Ishikawa (cell line): Measurements from ENCODE around the gene C15orf39.

Experiments used
- CEBPB ChIP-seq: IDR thresholded peaks from 2 replicates; pipeline ENCODE4 v1.6.1; 2012
- CREB1 ChIP-seq: IDR thresholded peaks from 2 replicates; pipeline ENCODE4 v1.6.1; 2012; ENCODE audit warnings: low read depth
- EGR1 ChIP-seq: IDR thresholded peaks from 2 replicates; pipeline ENCODE4 v1.6.1; 2012
- EP300 ChIP-seq: IDR thresholded peaks from 2 replicates; pipeline ENCODE4 v1.6.1; 2012; ENCODE audit warnings: borderline replicate concordance
- FOXM1 ChIP-seq: IDR thresholded peaks from 2 replicates; pipeline ENCODE4 v1.6.1; 2012; ENCODE audit warnings: low read depth, borderline replicate concordance
- MAX ChIP-seq: IDR thresholded peaks from 2 replicates; pipeline ENCODE4 v1.6.1; 2012
- NFIC ChIP-seq: IDR thresholded peaks from 2 replicates; pipeline ENCODE4 v1.6.1; 2012
- RAD21 ChIP-seq: IDR thresholded peaks from 2 replicates; pipeline ENCODE4 v1.6.1; 2012; ENCODE audit warnings: low read depth
- REST ChIP-seq: IDR thresholded peaks from 2 replicates; pipeline ENCODE4 v1.6.1; 2012; ENCODE audit warnings: low read depth, mild to moderate bottlenecking
- TAF1 ChIP-seq: IDR thresholded peaks from 2 replicates; pipeline ENCODE4 v1.6.1; 2012; ENCODE audit warnings: low read depth, mild to moderate bottlenecking
- TCF12 ChIP-seq: IDR thresholded peaks from 2 replicates; pipeline ENCODE4 v1.6.1; 2012; ENCODE audit warnings: low read depth
- TEAD4 ChIP-seq: IDR thresholded peaks from 2 replicates; pipeline ENCODE4 v1.6.1; 2012
- USF1 ChIP-seq: IDR thresholded peaks from 2 replicates; pipeline ENCODE4 v1.6.1; 2012
- YY1 ChIP-seq: IDR thresholded peaks from 2 replicates; pipeline ENCODE4 v1.6.1; 2012; ENCODE audit warnings: low read depth
- ZBTB7A ChIP-seq: IDR thresholded peaks from 2 replicates; pipeline ENCODE4 v1.6.1; 2012; ENCODE audit warnings: low read depth

The C15orf39 gene

DNA sequence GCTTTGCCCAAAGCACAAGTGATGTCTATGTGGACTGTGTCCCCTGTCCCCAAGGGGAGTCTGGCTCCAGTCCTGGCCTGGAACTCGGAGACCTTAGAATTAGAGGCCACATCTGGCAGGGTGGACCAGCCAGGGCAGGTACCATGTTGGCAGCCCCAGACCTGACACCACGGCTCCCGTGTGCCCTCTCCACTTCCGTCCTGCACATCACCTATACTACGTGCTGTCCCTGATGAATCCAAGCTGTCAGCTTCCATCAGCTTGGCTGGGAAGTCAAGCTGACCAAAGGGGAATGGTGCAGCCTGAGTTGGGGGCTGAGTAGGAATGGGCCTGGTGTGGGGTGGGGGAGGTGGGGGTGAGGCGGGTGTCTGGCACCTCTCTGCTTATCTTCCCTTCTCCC is 15.3 kb downstream of the C15orf39 start:
- TF ChIP-seq YY1 (no peak), NFIC (no peak), CREB1 (no peak), TAF1 (no peak), CEBPB (no peak), TCF12 (no peak), EP300 (no peak), RAD21 (no peak)

GRCh38 chr15:75223688-75224087 is 22.0 kb downstream of the C15orf39 start:
- TF ChIP-seq FOXM1 (no peak), CEBPB (no peak), ZBTB7A (no peak), YY1 (no peak), REST (no peak), TAF1 (no peak), TCF12 (no peak), RAD21 (no peak), USF1 (no peak), TEAD4 (no peak)

- TF ChIP-seq NFIC (no peak), ZBTB7A (no peak), EP300 (no peak), USF1 (no peak), FOXM1 (no peak), MAX (no peak), EGR1 (no peak), TCF12 (no peak), CREB1 (no peak), TEAD4 (no peak), CEBPB (no peak), TAF1 (no peak), RAD21 (no peak)
Measured at GRCh38 chr15:75224281-75224680, 22.6 kb downstream of the C15orf39 start.

- TF ChIP-seq ZBTB7A, result no peak
Measured at GRCh38 chr15:75225951-75226732, 24.5 kb downstream of the C15orf39 start.

DNA sequence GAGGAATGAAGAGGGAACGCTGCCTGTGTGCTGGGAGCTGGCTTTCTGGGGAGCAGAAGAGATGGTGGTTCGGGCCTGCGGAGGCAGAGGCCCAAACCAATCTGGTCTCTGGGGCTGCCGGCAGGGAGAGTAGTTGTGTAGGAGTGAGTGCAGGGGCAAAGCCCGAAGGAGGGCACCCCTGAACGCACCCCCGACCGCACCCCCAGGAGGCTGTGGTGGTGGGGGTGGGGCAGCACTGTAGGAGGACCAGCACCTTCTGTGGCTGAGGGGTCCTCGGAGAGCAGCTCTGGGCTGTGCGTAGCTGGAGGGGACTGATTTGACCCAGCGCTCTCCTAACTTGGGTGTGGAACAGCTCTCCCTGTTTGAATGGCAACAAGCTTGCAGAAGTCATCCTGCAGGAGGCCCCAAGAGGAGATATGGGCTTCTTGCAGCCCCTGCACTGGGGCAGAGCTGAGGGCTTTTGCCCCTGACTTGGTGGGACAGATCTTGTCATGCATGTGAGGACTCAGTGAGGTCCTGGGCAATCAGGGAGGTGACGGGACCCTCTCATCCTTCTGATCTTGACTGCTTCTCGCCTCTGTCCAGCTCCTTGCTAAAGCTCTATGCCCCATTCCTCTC is 26.1 kb downstream of the C15orf39 start:
- no peak for TF ChIP-seq USF1
- TF ChIP-seq MAX, result no peak
- no peak for TF ChIP-seq ZBTB7A
- no peak for TF ChIP-seq TCF12
- no peak for TF ChIP-seq TAF1
- no peak for TF ChIP-seq NFIC
- TF ChIP-seq TEAD4, result no peak
- TF ChIP-seq YY1, result no peak
- TF ChIP-seq RAD21, result no peak
- TF ChIP-seq REST, result no peak
- TF ChIP-seq CREB1, result no peak
- no peak for TF ChIP-seq FOXM1
- TF ChIP-seq CEBPB, result no peak
- no peak for TF ChIP-seq EGR1
